BE2C (cell line): ENCODE data around the gene THSD1.

ENCODE experiments used
- DNase-seq: peaks from one replicate; pipeline ENCODE4 v3.0.0-alpha.2; 2020
- H3K27me3 ChIP-seq: fragments of 250-450 bp; sonication (Bioruptor Pico); 2 replicates; pipeline ENCODE4 v1.5.1; 2020; ENCODE audit warnings: mild to moderate bottlenecking
- H3K36me3 ChIP-seq: fragments of 250-450 bp; sonication (Bioruptor Pico); 2 replicates; pipeline ENCODE4 v1.5.1; 2020; ENCODE audit warnings: mild to moderate bottlenecking
- H3K4me1 ChIP-seq: fragments of 250-450 bp; sonication (Bioruptor Pico); 2 replicates; pipeline ENCODE4 v1.5.1; 2020
- H3K4me3 ChIP-seq: 2 replicates; pipeline ENCODE4 v1.5.1; 2011; ENCODE audit warnings: low read depth, low read length
- H3K9me3 ChIP-seq: fragments of 250-450 bp; sonication (Bioruptor Pico); 2 replicates; pipeline ENCODE4 v1.5.1; 2020
- CTCF ChIP-seq: IDR thresholded peaks from 2 replicates; pipeline ENCODE4 v1.5.1; 2012; ENCODE audit warnings: mild to moderate bottlenecking, low read depth, low read length

THSD1 gene

DNA sequence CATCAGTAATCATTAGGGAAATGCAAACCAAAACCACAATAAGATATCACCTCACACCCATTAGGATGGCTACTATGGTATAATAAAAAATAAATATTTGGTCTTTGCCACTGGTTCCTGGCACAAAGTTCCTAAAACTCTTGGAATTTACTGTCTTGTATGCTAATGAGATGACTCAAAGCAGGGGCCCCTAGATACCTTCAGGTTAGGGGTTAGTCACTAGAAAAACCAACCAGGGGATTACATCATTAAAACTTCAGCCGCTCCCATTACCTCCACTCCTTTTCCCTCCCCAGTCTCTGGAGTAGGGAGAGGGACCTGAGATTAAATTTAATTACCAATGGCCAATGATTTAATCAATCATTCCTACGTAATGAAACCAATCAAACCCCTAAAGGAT, 49.6 kb downstream of the THSD1 start:
- TF ChIP-seq CTCF = no peak
- Histone ChIP-seq H3K27me3 (peaks cover 9% of the 10 kb centered on the region; the same call in 1 of the 2 replicates), H3K36me3 (no peaks in the 10 kb centered on the region), H3K9me3 (no peaks in the 10 kb centered on the region; the same call in 1 of the 2 replicates), H3K4me1 (no peaks in the 10 kb centered on the region), H3K4me3 (no peak overlapping the region)
- DNase-seq = no peak

- Histone ChIP-seq H3K9me3 (no peaks in the 10 kb centered on the region; the same call in 1 of the 2 replicates), H3K4me1 (no peaks in the 10 kb centered on the region), H3K27me3 (0 out of 2 replicates have a peak, but pooled peaks cover 4% of the 10 kb centered on the region), H3K36me3 (no peaks in the 10 kb centered on the region), H3K4me3 (no peak overlapping the region)
- DNase-seq = no peak
- no peak for TF ChIP-seq CTCF
Observed at GRCh38 chr13:52353193-52353592, 52.8 kb downstream of the THSD1 start.

- H3K27me3 ChIP-seq = 0 out of 2 replicates have a peak, but pooled peaks cover 6% of the 10 kb centered on the region
- no peaks in the 10 kb centered on the region for H3K9me3 ChIP-seq
- no peaks in the 10 kb centered on the region for H3K36me3 ChIP-seq
- no peak for TF ChIP-seq CTCF
- H3K4me1 ChIP-seq = no peaks in the 10 kb centered on the region
- H3K4me3 ChIP-seq = no peak overlapping the region
- DNase-seq = no peak
Observed at GRCh38 chr13:52348983-52349780, 56.8 kb downstream of the THSD1 start.

GRCh38 chr13:52348071-52348470, 57.9 kb downstream of the THSD1 start:
- H3K4me3 ChIP-seq = no peak overlapping the region

GRCh38 chr13:52345631-52346251, 60.2 kb downstream of the THSD1 start:
- H3K36me3 ChIP-seq = no peaks in the 10 kb centered on the region
- DNase-seq = no peak
- no peaks in the 10 kb centered on the region for H3K9me3 ChIP-seq
- no peaks in the 10 kb centered on the region for H3K4me1 ChIP-seq
- H3K4me3 ChIP-seq = no peak overlapping the region
- 0 out of 2 replicates have a peak, but pooled peaks cover 6% of the 10 kb centered on the region for H3K27me3 ChIP-seq
- TF ChIP-seq CTCF = no peak

More at GRCh38 chr13:52348071-52348470, 57.9 kb downstream of the THSD1 start:
- 0 out of 2 replicates have a peak, but pooled peaks cover 6% of the 10 kb centered on the region for H3K27me3 ChIP-seq
- no peak for TF ChIP-seq CTCF
- no peak for DNase-seq
- no peaks in the 10 kb centered on the region for H3K9me3 ChIP-seq
- no peaks in the 10 kb centered on the region for H3K36me3 ChIP-seq
- no peaks in the 10 kb centered on the region for H3K4me1 ChIP-seq

DNA sequence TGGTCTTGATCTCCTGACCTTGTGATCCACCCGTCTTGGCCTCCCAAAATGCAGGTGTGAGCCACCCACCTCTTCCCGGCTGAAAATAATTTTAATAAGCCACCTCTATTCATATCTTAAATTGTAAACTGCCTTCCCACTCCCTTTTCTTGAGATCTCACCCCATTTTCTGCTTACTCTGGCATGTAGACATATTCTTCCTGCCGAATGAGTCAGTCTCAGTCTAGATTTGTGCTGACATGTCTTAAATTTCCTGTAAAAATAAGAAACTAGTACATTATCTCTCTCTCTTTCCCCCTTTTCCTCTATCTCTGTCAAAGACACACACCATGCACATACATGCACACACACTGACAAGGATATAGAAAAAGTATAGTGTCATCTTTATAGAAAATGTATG, 60.9 kb downstream of the THSD1 start:
- no peak overlapping the region for H3K4me3 ChIP-seq

More for the DNA sequence above, 60.9 kb downstream of the THSD1 start:
- 0 out of 2 replicates have a peak, but pooled peaks cover 6% of the 10 kb centered on the region for H3K27me3 ChIP-seq
- H3K4me1 ChIP-seq = no peaks in the 10 kb centered on the region
- no peaks in the 10 kb centered on the region for H3K9me3 ChIP-seq
- no peak for TF ChIP-seq CTCF
- no peak for DNase-seq
- H3K36me3 ChIP-seq = no peaks in the 10 kb centered on the region
